PC-9 (cell line): Measurements from ENCODE around the gene PALMD. TPM values are rescaled to one million over a fixed set of nuclear protein-coding genes. Genes with fewer than 3 reads are reported as not detected.

Experiments used
- BruUV-seq: library from RNA; stranded (reverse); fragments of 400-500 nt; replicated peaks from 2 replicates; lab custom pipeline; 2021; lab: Mats Ljungman, UMichigan
- CTCF ChIA-PET: fragments of 300-600 bp; sonication (Branson Sonifier 250); formaldehyde crosslinking; loops from one replicate; lab custom pipeline; 2022; ENCODE audit warnings: antibody characterized with exemption; lab: Charles Lee
- POLR2A ChIA-PET: fragments of 300-600 bp; sonication (Branson Sonifier 250); formaldehyde crosslinking; loops from one replicate; lab custom pipeline; 2022; ENCODE audit warnings: antibody characterized with exemption; ENCODE audit not compliant: unreplicated experiment; lab: Charles Lee
- DNase-seq, 2 experiments: peaks; one replicate each; pipeline versions ENCODE4 v3.0.0 to v3.0.0-alpha.2; 2015 to 2022; ENCODE audit warnings: mixed read lengths in 1 of 2
- H2AFZ ChIP-seq: fragments of 200-600 bp; sonication (generic); 2 replicates; pipeline ENCODE4 v1.8.1; 2017; ENCODE audit warnings: antibody characterized with exemption
- H3F3A ChIP-seq: fragments of 200-600 bp; sonication (generic); 2 replicates; pipeline ENCODE4 v1.8.1; 2017; ENCODE audit warnings: antibody characterized with exemption, mild to moderate bottlenecking, low read depth; ENCODE audit not compliant: insufficient read depth
- H3K27ac ChIP-seq: fragments of 200-600 bp; sonication (generic); 2 replicates; pipeline ENCODE4 v1.6.1; 2016; ENCODE audit warnings: mixed run types
- H3K27me3 ChIP-seq: fragments of 200-600 bp; sonication (generic); 2 replicates; pipeline ENCODE4 v1.6.1; 2016; ENCODE audit warnings: low read depth, mixed run types; ENCODE audit not compliant: insufficient read depth
- H3K36me3 ChIP-seq: fragments of 200-600 bp; sonication (generic); 2 replicates; pipeline ENCODE4 v1.6.1; 2016; ENCODE audit warnings: low read depth, mixed run types
- H3K4me1 ChIP-seq: fragments of 200-600 bp; sonication (generic); replicated peaks from 2 replicates; pipeline ENCODE4 v1.6.1; 2016; ENCODE audit warnings: mixed run types; ENCODE audit not compliant: insufficient read depth
- H3K4me2 ChIP-seq: fragments of 200-600 bp; sonication (generic); 2 replicates; pipeline ENCODE4 v1.6.1; 2017; ENCODE audit warnings: mixed run types
- H3K4me3 ChIP-seq: fragments of 200-600 bp; sonication (generic); 2 replicates; pipeline ENCODE4 v1.6.1; 2016; ENCODE audit warnings: mixed run types
- H3K79me2 ChIP-seq: fragments of 200-600 bp; sonication (generic); 2 replicates; pipeline ENCODE4 v1.6.1; 2017; ENCODE audit warnings: low read depth, mixed run types
- H3K9me2 ChIP-seq: fragments of 200-600 bp; sonication (generic); 2 replicates; pipeline ENCODE4 v1.8.1; 2017; ENCODE audit warnings: mild to moderate bottlenecking; ENCODE audit not compliant: insufficient read depth
- H3K9me3 ChIP-seq: fragments of 200-600 bp; sonication (generic); 2 replicates; pipeline ENCODE4 v1.8.1; 2016; ENCODE audit warnings: low read depth; ENCODE audit not compliant: insufficient read depth
- H4K20me1 ChIP-seq: fragments of 200-600 bp; sonication (generic); 2 replicates; pipeline ENCODE4 v1.8.1; 2017; ENCODE audit not compliant: insufficient read depth
- EZH2 ChIP-seq: fragments of 200-600 bp; sonication (generic); IDR thresholded peaks from 2 replicates; pipeline ENCODE4 v1.8.0; 2017; ENCODE audit warnings: antibody characterized with exemption, low read depth
- intact Hi-C: fragments of 100-400 bp; cut with micrococcal nuclease; formaldehyde crosslinking; loops from one replicate; pipeline ENCODE4 v1.10.0; 2022; ENCODE audit not compliant: unreplicated experiment
- total RNA-seq: library from RNA; stranded (reverse); gene quantifications from 2 replicates; pipeline ENCODE4 v1.2.3, GENCODE V29; 2021
- TF ChIP-seq, protein P1 (sequence below): fragments of 200-600 bp; sonication (generic); conservative IDR thresholded peaks from 2 replicates; pipeline ENCODE4 v1.6.1; 2017; ENCODE audit warnings: mixed run types, antibody characterized with exemption, mild to moderate bottlenecking, moderate library complexity

The PALMD gene
- total RNA-seq, 1 experiment from 2014 or later: 0.68 TPM

DNA sequence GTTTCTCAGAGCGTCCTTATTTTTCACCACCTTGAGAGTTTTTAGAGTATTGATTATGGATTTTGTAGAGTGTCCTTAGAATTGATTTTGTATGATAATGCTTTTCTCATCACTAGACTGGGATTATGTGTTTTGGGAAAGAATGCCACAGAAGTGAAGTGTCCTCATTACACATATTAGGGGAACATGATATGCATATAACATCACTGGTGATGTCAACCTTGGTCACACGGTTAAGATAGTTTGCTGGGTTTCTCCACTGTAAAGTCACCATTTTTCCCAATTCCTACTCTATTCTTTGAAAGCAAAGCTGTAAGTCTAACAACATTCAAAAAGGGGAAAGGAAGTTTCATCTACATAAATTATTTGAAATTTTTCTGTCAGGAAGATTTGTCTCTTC lies 39.6 kb upstream of the PALMD start:
- no peak overlapping the region for H3K4me2 ChIP-seq
- H3K27me3 ChIP-seq: no peaks in the 10 kb centered on the region
- no peaks in the 10 kb centered on the region for H3K36me3 ChIP-seq
- no peaks in the 10 kb centered on the region for H3F3A ChIP-seq
- no peaks in the 10 kb centered on the region; the same call in 1 of the 2 replicates for H4K20me1 ChIP-seq
- DNase-seq: no peak
- H3K9me2 ChIP-seq: peaks cover 5% of the 10 kb centered on the region; the same call in 1 of the 2 replicates
- no peak overlapping the region for H3K27ac ChIP-seq
- CTCF ChIA-PET: no interaction called here
- H3K9me3 ChIP-seq: no peaks in the 10 kb centered on the region
- no peak overlapping the region for H2AFZ ChIP-seq
- H3K4me1 ChIP-seq: no peaks in the 10 kb centered on the region
- POLR2A ChIA-PET: no interaction called here
- intact Hi-C loops: no loop called here
- no peak overlapping the region for H3K4me3 ChIP-seq
- no peaks in the 10 kb centered on the region for H3K79me2 ChIP-seq
- no peak for TF ChIP-seq EZH2
- TF ChIP-seq, protein P1, sequence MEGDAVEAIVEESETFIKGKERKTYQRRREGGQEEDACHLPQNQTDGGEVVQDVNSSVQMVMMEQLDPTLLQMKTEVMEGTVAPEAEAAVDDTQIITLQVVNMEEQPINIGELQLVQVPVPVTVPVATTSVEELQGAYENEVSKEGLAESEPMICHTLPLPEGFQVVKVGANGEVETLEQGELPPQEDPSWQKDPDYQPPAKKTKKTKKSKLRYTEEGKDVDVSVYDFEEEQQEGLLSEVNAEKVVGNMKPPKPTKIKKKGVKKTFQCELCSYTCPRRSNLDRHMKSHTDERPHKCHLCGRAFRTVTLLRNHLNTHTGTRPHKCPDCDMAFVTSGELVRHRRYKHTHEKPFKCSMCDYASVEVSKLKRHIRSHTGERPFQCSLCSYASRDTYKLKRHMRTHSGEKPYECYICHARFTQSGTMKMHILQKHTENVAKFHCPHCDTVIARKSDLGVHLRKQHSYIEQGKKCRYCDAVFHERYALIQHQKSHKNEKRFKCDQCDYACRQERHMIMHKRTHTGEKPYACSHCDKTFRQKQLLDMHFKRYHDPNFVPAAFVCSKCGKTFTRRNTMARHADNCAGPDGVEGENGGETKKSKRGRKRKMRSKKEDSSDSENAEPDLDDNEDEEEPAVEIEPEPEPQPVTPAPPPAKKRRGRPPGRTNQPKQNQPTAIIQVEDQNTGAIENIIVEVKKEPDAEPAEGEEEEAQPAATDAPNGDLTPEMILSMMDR: no peak
- BruUV-seq: no TSS peak

DNA sequence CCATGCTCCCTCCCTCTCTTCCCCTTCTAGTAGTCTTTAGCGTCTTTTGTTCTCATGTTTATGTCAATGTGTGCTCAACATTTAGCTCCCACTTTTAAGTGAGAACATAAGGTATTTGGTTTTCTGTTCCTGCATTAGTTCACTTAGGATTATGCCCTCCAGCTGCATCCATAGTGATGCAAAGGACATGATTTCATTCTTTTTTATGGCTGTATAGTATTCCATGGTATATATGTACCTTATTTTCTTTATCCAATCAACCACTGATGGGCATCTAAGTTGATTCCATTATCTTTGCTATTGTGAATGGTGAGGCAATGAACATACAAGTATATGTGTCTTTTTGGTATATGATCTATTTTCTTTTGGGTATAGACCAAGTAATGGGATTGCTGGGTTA lies 38.3 kb upstream of the PALMD start:
- CTCF ChIA-PET: no interaction called here
- POLR2A ChIA-PET: no interaction called here
- intact Hi-C loops: no loop called here
- TF ChIP-seq EZH2: no peak
- TF ChIP-seq, protein P1: no peak
- H3K27me3 ChIP-seq: no peaks in the 10 kb centered on the region
- no peaks in the 10 kb centered on the region for H3K79me2 ChIP-seq
- no peak overlapping the region for H2AFZ ChIP-seq
- no peaks in the 10 kb centered on the region for H3K9me3 ChIP-seq
- H3K36me3 ChIP-seq: no peaks in the 10 kb centered on the region
- no peak overlapping the region for H3K4me2 ChIP-seq
- no peaks in the 10 kb centered on the region for H3K4me1 ChIP-seq
- no peaks in the 10 kb centered on the region for H3F3A ChIP-seq
- no peak overlapping the region for H3K4me3 ChIP-seq
- H3K9me2 ChIP-seq: peaks cover 5% of the 10 kb centered on the region; the same call in 1 of the 2 replicates
- no peaks in the 10 kb centered on the region; the same call in 1 of the 2 replicates for H4K20me1 ChIP-seq
- no peak for DNase-seq
- no TSS peak for BruUV-seq
- H3K27ac ChIP-seq: no peak overlapping the region

DNA sequence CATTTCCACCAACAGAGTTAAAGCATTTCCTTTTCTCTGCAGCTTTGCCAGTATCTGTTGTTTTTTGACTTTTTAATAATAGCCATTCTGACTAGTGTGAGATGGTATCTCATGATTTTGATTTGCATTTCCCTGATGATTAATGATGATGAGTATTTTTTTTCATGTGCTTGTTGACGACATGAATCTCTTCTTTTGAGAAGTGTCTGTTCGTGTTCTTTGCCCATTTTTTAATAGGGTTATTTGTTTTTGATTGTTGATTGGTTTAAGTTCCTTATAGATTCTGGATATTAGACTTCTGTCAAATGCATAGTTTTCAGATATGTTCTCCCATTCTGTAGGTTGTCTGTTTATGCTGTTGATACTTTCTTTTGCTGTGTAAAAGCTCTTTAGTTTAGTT lies 37.9 kb upstream of the PALMD start:
- TF ChIP-seq, protein P1: no peak
- no peak for TF ChIP-seq EZH2
- Histone ChIP-seq H3K4me3 (no peak overlapping the region), H3K4me2 (no peak overlapping the region), H3K27me3 (no peaks in the 10 kb centered on the region), H3K27ac (no peak overlapping the region), H2AFZ (no peak overlapping the region), H3K9me2 (peaks cover 5% of the 10 kb centered on the region; the same call in 1 of the 2 replicates), H3F3A (no peaks in the 10 kb centered on the region), H3K4me1 (no peaks in the 10 kb centered on the region), H4K20me1 (no peaks in the 10 kb centered on the region; the same call in 1 of the 2 replicates), H3K79me2 (no peaks in the 10 kb centered on the region), H3K9me3 (no peaks in the 10 kb centered on the region), H3K36me3 (no peaks in the 10 kb centered on the region)
- no peak for DNase-seq
- BruUV-seq: no TSS peak
- CTCF ChIA-PET: no interaction called here
- intact Hi-C loops: no loop called here
- POLR2A ChIA-PET: no interaction called here
